Neural cell (in vitro differentiated cells): Measurements from ENCODE around the gene RNASEH1. TPM values are rescaled to one million over a fixed set of nuclear protein-coding genes. Genes with fewer than 3 reads are reported as not detected.

Source experiments
- H2AFZ ChIP-seq: fragments of 200-600, 300-800 bp; sonication (generic), shearing (Covaris generic); 2 replicates; pipeline ENCODE4 v1.6.0; 2014; ENCODE audit warnings: low read depth, mild to moderate bottlenecking, antibody characterized with exemption, low read length, moderate library complexity
- H3F3A ChIP-seq: fragments of 200-600 bp; shearing (Covaris generic); 2 replicates; pipeline ENCODE4 v1.6.1; 2016; ENCODE audit warnings: mild to moderate bottlenecking, moderate library complexity, mixed read lengths, antibody characterized with exemption, low read length; ENCODE audit not compliant: insufficient read depth, poor library complexity, severe bottlenecking
- H3K27ac ChIP-seq: fragments of 200-600, 300-800 bp; sonication (generic), shearing (Covaris generic); 2 replicates; pipeline ENCODE4 v1.5.1; 2014; ENCODE audit warnings: mild to moderate bottlenecking, low read length, moderate library complexity
- H3K27me3 ChIP-seq: fragments of 300-800, 200-600 bp; sonication (generic), shearing (Covaris generic); 2 replicates; pipeline ENCODE4 v1.6.0; 2014; ENCODE audit warnings: mild to moderate bottlenecking, low read depth, low read length, moderate library complexity; ENCODE audit not compliant: insufficient read depth
- H3K36me3 ChIP-seq: fragments of 300-800, 200-600 bp; sonication (generic), shearing (Covaris generic); 2 replicates; pipeline ENCODE4 v1.5.1; 2014; ENCODE audit warnings: mild to moderate bottlenecking, antibody characterized with exemption, low read length, moderate library complexity; ENCODE audit not compliant: insufficient read depth
- H3K4me2 ChIP-seq: fragments of 300-800, 200-600 bp; sonication (generic), shearing (Covaris generic); 2 replicates; pipeline ENCODE4 v1.6.0; 2014; ENCODE audit warnings: mild to moderate bottlenecking, low read length
- H3K4me3 ChIP-seq: fragments of 300-800, 200-600 bp; sonication (generic), shearing (Covaris generic); 2 replicates; pipeline ENCODE4 v1.5.1; 2014; ENCODE audit warnings: mild to moderate bottlenecking, low read length, moderate library complexity
- H3K79me2 ChIP-seq: fragments of 200-600 bp; shearing (Covaris generic); replicated peaks from 2 replicates; pipeline ENCODE4 v1.6.0; 2014; ENCODE audit warnings: mild to moderate bottlenecking, low read length, moderate library complexity; ENCODE audit not compliant: insufficient read depth
- H3K9ac ChIP-seq: fragments of 300-800, 200-600 bp; sonication (generic), shearing (Covaris generic); 2 replicates; pipeline ENCODE4 v1.6.1; 2016; ENCODE audit warnings: mild to moderate bottlenecking, low read length, mixed read lengths
- H3K9me2 ChIP-seq: fragments of 200-600 bp; shearing (Covaris generic); 2 replicates; pipeline ENCODE4 v1.6.1; 2016; ENCODE audit warnings: mild to moderate bottlenecking, low read length, mixed read lengths; ENCODE audit not compliant: insufficient read depth
- H3K9me3 ChIP-seq: fragments of 200-600, 300-800 bp; sonication (generic), shearing (Covaris generic); 2 replicates; pipeline ENCODE4 v1.6.1; 2016; ENCODE audit warnings: mild to moderate bottlenecking, mixed run types, low read length, moderate library complexity, mixed read lengths
- H4K20me1 ChIP-seq: fragments of 200-600 bp; shearing (Covaris generic); 2 replicates; pipeline ENCODE4 v1.6.1; 2016; ENCODE audit warnings: mild to moderate bottlenecking, mixed run types; ENCODE audit not compliant: insufficient read depth
- CTCF ChIP-seq: fragments of 450-650 bp; IDR thresholded peaks from 2 replicates; pipeline ENCODE4 v1.5.1; 2014; ENCODE audit warnings: antibody characterized with exemption, mild to moderate bottlenecking, moderate library complexity; ENCODE audit not compliant: poor library complexity, severe bottlenecking
- EP300 ChIP-seq: fragments of 450-650 bp; conservative IDR thresholded peaks from 2 replicates; pipeline ENCODE4 v1.6.1; 2014; ENCODE audit warnings: antibody characterized with exemption, mild to moderate bottlenecking, moderate library complexity; ENCODE audit not compliant: poor library complexity, severe bottlenecking
- EZH2 ChIP-seq: fragments of 200-600, 300-800 bp; shearing (Covaris generic), sonication (generic); IDR thresholded peaks from 2 replicates; pipeline ENCODE4 v1.6.1; 2014; ENCODE audit warnings: antibody characterized with exemption, low read length, borderline replicate concordance, mild to moderate bottlenecking; ENCODE audit not compliant: insufficient read depth, poor library complexity, severe bottlenecking
- MXI1 ChIP-seq: fragments of 450-650 bp; conservative IDR thresholded peaks from 2 replicates; pipeline ENCODE4 v1.6.1; 2014; ENCODE audit warnings: antibody characterized with exemption, mild to moderate bottlenecking; ENCODE audit not compliant: poor library complexity, severe bottlenecking
- POLR2AphosphoS5 ChIP-seq: IDR thresholded peaks from 2 replicates; pipeline ENCODE4 v1.6.1; 2012
- RAD21 ChIP-seq: fragments of 450-650 bp; conservative IDR thresholded peaks from 2 replicates; pipeline ENCODE4 v1.6.1; 2014; ENCODE audit warnings: antibody characterized with exemption, mild to moderate bottlenecking, moderate library complexity
- REST ChIP-seq: IDR thresholded peaks from 2 replicates; pipeline ENCODE4 v1.6.1; 2012; ENCODE audit warnings: borderline replicate concordance
- SMC3 ChIP-seq: fragments of 450-650 bp; conservative IDR thresholded peaks from 2 replicates; pipeline ENCODE4 v1.6.1; 2014; ENCODE audit warnings: antibody characterized with exemption, mild to moderate bottlenecking, moderate library complexity; ENCODE audit not compliant: poor library complexity
- TAF1 ChIP-seq: IDR thresholded peaks from 2 replicates; pipeline ENCODE4 v1.6.1; 2012; ENCODE audit warnings: low read depth
- polyA plus RNA-seq: library from polyadenylated mRNA; depleted of rRNA; stranded (reverse); fragments of >200 nt; gene quantifications from 2 replicates; pipeline ENCODE4 v1.2.3, GENCODE V29; 2014

RNASEH1 gene
- polyA plus RNA-seq, 1 donor from 2014 or later: 23.4 TPM

- Histone ChIP-seq H3K9ac (no peak overlapping the region), H3K79me2 (no peaks in the 10 kb centered on the region), H3F3A (no peaks in the 10 kb centered on the region), H3K4me2 (no peak overlapping the region), H2AFZ (no peak overlapping the region), H3K27me3 (no peaks in the 10 kb centered on the region), H3K9me2 (no peaks in the 10 kb centered on the region), H3K27ac (no peak overlapping the region), H3K4me3 (no peak overlapping the region), H3K36me3 (no peaks in the 10 kb centered on the region), H4K20me1 (no peaks in the 10 kb centered on the region), H3K9me3 (no peaks in the 10 kb centered on the region)
- TF ChIP-seq POLR2AphosphoS5: no peak
- TF ChIP-seq EP300: no peak
- no peak for TF ChIP-seq SMC3
- no peak for TF ChIP-seq RAD21
- TF ChIP-seq CTCF: no peak
- no peak for TF ChIP-seq TAF1
- TF ChIP-seq EZH2: no peak
- no peak for TF ChIP-seq MXI1
- no peak for TF ChIP-seq REST
Observed at GRCh38 chr2:3601561-3602271, 43.6 kb upstream of the RNASEH1 start.

- Histone ChIP-seq H3F3A (no peaks in the 10 kb centered on the region), H3K4me3 (no peak overlapping the region), H3K9ac (no peak overlapping the region), H3K4me2 (no peak overlapping the region), H3K79me2 (no peaks in the 10 kb centered on the region), H3K9me3 (no peaks in the 10 kb centered on the region), H2AFZ (no peak overlapping the region), H3K9me2 (no peaks in the 10 kb centered on the region), H4K20me1 (no peaks in the 10 kb centered on the region), H3K36me3 (no peaks in the 10 kb centered on the region), H3K27ac (no peak overlapping the region), H3K27me3 (no peaks in the 10 kb centered on the region)
- TF ChIP-seq EZH2: no peak
- TF ChIP-seq POLR2AphosphoS5: no peak
- no peak for TF ChIP-seq RAD21
- TF ChIP-seq REST: no peak
- no peak for TF ChIP-seq EP300
- TF ChIP-seq CTCF: no peak
- no peak for TF ChIP-seq SMC3
- TF ChIP-seq MXI1: no peak
- TF ChIP-seq TAF1: no peak
Observed at GRCh38 chr2:3600256-3600855, 42.2 kb upstream of the RNASEH1 start.
